ENCODE data around the gene BAAT.
"Not testable (repeated sequence)": the region's sequence is repeated elsewhere in the genome, so short reads cannot be mapped to it uniquely, and the experiment has no call there.

The BAAT gene
- 0 to 0.62 (median 0.38) reads per million in 4 experiments for total RNA-seq

DNA sequence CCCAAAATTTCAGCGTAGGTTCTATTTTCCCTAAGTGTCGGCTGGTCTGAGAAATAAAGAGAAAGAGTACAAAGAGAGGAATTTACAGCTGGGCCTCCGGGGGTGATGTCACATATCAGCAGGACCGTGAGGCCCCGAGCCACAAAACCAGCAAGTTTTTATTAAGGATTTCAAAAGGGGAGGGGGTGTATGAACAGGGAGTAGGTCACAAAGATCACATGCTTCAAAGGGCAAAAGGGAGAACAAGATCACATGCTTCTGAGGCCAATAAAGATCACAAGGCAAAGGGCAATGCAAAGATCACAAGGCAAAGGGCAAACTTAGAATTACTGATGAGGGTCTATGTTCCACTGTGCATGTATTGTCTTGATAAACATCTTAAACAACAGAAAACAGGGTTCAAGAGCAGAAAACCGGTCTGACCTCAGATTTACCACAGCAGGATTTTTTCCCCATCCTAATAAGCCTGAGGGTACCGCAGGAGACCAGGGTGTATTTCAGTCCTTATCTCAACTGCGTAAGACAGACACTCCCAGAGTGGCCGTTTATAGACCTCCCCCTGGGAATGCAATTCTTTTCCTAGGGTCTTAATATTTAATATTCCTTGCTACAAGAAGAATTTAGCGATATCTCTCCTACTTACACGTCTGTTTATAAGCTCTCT is at the start of gene BAAT:
TSS of gene BAAT (minus strand) at position 134 of the 664 bp plus-strand sequence. CDS start 13,602 bp downstream, outside the sequence.
- not testable (repeated sequence) for DNase-seq

- DNase-seq = no peak
These were observed 48.4 kb upstream of the BAAT start for GRCh38 chr9:101433229-101433628.

- DNase-seq = no peak
These were observed 47.9 kb upstream of the BAAT start for GRCh38 chr9:101432740-101433139.

DNA sequence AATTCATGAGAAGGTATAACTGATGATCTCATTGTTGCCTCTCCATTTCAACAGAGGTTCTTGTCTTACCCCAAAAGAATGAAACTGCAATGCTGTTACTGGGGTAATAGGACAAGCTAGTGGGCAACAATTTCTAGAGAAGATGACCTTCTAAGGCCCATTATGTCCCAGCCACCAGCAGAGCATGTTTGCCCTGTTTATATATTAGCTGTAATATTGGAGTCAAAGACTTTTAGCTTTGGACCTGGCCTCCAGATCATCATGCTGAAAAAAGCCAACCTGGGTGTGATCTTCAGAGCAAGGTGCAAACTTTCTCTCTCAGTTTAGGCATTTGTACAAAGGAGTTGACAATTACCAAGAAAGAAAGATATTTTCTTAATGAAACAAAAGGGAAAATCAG is 47.4 kb upstream of the BAAT start:
- DNase-seq = no peak

DNA sequence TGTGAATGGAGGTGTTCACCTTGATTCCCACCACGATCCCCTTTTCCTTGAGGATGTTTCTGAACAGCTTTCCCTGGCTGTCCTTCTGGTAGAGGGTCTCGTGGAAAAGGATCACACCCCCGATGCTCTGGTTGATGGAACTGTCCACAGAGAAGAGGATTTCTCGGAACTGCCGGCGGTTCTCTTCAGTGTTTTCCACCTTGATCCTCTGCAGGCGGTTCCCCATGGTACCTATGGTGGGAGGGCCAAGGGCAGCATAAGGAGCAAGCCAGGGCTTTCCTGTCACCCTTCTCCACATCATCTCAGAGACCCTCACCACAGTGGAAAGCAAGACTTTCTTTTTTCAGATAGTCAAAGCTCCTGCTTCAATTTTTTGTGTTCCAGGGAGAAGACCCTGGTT is 44.9 kb upstream of the BAAT start:
- DNase-seq = no peak

DNA sequence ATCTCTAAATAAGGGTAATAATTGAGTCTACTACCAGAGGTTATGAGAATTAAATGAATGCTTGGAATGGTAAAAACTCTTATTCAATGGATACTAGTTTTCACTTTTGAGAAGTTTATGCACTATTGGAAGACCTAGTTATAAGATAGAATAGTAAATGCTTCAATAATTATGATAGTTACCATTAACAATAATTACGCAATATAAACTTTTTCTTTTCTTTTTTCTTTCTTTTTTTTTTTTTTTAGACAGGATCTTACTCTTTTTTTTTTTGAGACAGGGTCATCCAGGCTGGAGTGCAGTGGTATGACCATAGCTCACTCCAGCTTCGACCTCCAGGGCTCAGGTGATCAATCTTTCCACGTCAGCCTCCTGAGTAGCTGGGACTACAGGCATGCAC is 44.1 kb upstream of the BAAT start:
- DNase-seq = no peak

- DNase-seq = no peak
These were observed 43.3 kb upstream of the BAAT start for GRCh38 chr9:101427957-101428655.

- DNase-seq = no peak
These were observed 42.6 kb upstream of the BAAT start for GRCh38 chr9:101427358-101427757.

GRCh38 chr9:101421653-101422065 is 36.9 kb upstream of the BAAT start:
- DNase-seq = no peak

GRCh38 chr9:101419863-101420262 is 35.1 kb upstream of the BAAT start:
- DNase-seq = no peak

- no peak for DNase-seq
These were observed 34.0 kb upstream of the BAAT start for GRCh38 chr9:101418518-101419430.

GRCh38 chr9:101417977-101418376 is 33.2 kb upstream of the BAAT start:
- no peak for DNase-seq

- DNase-seq = no peak
These were observed 32.6 kb upstream of the BAAT start for GRCh38 chr9:101417389-101417788.

GRCh38 chr9:101415578-101415977 is 30.8 kb upstream of the BAAT start:
- DNase-seq = no peak

DNA sequence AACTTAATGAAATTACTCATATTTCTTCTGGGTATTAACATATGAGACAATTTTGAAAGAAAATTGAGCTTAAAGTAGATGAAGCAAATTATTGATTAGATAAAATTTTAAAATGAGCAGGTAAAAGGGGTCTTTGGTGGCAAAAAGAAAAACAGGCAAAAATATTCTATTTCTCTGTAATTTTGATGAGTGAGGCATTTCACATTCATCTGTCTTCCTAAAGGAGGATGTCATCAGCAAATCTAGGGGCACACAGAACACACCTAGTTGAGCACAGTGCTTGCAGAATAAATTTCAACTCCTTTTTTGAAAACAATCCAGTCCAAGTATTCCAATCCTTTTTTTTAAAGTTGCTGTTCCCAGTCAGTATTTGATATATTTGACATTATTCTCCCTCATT is 30.0 kb upstream of the BAAT start:
- no peak for DNase-seq

GRCh38 chr9:101409079-101409477 is 24.3 kb upstream of the BAAT start:
- no peak for DNase-seq

GRCh38 chr9:101408374-101409078 is 23.7 kb upstream of the BAAT start:
- no peak for DNase-seq

- no peak for DNase-seq
These were observed 18.9 kb upstream of the BAAT start for GRCh38 chr9:101403516-101404285.

DNA sequence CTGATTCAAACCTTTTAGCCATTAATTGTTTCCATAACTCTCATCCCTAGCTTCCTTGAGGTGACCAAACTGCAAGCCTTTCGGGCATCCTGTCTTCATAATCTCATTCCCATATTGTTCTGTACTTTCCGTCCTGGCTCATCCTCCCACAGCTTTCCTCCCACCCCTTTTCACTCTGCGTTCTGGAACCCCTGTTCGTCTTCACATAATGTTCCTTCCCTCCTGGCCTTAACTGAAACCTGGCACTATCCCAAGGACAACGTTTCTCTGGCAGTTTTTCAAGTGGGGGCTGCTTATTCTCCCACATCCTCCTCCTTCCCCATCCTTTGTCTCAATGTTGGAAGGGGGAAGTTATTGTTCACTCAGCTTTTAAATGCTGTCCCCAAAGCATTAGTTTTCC is 15.3 kb upstream of the BAAT start:
- no peak for DNase-seq

GRCh38 chr9:101399643-101399970 is 14.8 kb upstream of the BAAT start:
- no peak for DNase-seq

DNA sequence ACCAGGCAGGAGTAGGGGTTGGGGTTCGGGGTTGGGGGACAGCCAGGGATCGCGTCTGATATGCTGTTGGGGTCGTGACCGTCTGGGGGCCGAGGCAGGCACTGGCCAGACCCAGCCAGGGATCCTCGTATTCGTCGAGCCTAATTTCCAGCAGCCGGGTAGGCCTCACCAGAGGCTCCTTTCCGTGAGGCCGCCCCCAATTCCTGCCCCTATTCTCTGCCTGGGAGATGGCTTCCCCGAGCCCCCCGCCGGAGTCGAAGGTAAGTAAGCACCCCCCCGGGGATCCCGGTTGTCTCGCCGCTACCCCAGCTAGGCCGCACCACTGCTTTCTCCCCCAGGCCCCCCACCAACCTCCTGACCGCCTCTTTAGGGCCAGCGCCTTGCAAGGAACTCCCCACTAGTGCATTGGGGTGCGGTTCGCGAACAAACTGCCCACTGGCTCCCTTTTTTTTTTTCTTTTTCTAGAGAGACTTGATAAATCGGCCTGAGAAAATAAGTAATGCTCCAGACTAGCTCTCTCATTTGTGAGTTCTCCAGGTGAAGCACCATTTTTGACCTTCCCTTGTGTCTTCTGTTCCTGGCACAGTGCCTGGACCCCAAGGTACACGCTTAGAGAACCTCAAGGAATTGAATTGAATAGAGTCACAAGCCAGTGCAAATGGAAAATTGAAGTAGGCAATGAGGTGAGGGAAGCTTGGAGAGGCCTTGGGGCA is 14.3 kb upstream of the BAAT start:
- no peak for DNase-seq

All from effector CD8-positive, alpha-beta T cell (primary cell).